8988T (cell line): ENCODE data around the gene JPH3.

Experiments used
- DNase-seq: peaks from one replicate; pipeline ENCODE4 v3.0.0; 2011

Gene JPH3

DNA sequence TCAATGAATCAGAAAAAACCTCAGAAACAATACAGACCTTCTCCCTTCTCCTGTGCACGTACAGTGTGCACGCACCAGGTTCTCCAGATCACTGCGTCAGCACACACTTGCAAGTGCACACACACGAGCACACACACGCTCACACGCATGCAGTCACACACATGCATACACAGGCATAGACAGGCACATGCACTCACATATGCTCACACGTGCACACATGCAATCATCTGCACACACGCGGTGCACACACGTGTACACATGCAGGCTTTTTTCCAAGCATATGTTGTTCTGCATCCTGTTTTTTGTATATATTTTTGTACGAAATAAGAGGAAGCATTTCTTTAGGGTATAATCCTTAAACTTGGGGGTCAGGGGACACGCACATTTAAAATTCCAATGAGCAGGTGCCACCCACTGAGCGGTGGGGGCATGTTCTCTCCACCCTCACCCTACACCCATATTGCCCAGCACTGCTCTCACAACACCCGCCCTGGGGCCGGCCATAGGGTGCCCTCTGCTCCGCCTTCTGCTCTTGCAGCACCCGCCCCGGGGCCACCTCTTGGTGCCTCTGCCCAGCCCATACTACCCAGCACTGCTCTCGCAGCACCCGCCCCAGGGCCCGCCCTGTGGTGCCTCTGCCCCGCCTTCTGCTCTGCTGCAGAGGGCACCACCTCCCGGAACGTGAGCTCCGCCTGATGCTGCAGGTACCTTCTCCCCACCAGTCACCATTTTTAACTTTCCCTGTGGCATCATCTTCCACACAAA, 142.6 kb downstream of the JPH3 start:
- DNase-seq = no peak

DNA sequence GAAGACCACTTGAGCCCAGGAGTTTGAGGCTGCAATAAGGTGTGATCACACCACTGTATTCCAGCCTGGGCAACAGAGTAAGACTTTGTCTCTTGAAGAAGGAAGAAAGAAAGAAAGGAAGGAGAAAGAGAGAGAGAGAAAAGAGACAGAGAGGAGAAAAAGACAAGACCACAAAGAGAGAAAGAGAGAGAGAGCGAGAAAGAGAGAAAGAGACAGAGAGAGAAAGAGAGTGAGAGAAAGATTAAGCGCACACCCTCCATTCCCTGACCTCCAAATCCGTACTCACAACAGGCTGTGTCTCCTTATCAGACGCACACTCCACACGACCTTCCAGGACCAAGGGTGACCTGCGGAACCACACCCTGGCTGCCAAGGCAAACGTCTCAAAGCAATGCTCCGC, 143.9 kb downstream of the JPH3 start:
- DNase-seq = no peak
